GM12891 (cell line): ENCODE results near the gene LRP5.
"Not testable (repeated sequence)": the region's sequence is repeated elsewhere in the genome, so short reads cannot be mapped to it uniquely, and the experiment has no call there.

Experiments used
- PAX5 ChIP-seq: IDR thresholded peaks from 2 replicates; pipeline ENCODE4 v1.6.1; 2011; ENCODE audit warnings: low read length, moderate library complexity, mild to moderate bottlenecking; ENCODE audit not compliant: insufficient read depth, severe bottlenecking
- TAF1 ChIP-seq: IDR thresholded peaks from 2 replicates; pipeline ENCODE4 v1.6.1; 2011; ENCODE audit warnings: low read depth, low read length, control low read depth

DNA sequence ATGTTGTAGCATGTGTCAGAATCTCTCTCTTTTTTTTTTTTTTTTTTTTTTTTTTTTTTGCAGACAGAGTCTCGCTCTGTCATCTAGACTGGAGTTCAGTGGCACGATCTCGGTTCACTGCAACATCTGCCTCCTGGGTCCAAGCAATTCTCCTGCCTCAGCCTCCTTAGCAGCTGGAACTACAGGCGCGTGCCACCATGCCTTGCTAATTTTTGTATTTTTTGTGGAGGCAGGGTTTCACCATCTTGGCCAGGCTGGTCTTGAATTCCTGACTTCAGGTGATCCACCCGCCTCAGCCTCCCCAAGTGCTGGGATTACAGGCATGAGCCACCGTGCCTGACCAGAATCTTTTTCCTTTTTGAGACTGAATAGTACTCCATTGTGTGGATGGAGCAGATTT, 32.4 kb downstream of the LRP5 start:
- TF ChIP-seq TAF1, PAX5: not testable (repeated sequence)
